Epithelial cell of esophagus (primary cell): ENCODE measurements around the gene HIKESHI.
A peak's percentile ranks its signal among the peaks of the same experiment; 100 is the strongest.

Experiments used
- DNase-seq: peaks from one replicate; pipeline ENCODE4 v3.0.0; 2010; ENCODE audit warnings: low read depth
- H3K4me3 ChIP-seq: 2 replicates; pipeline ENCODE4 v1.5.1; 2011; ENCODE audit warnings: mild to moderate bottlenecking, low read length, control low read depth
- CTCF ChIP-seq: IDR thresholded peaks from 2 replicates; pipeline ENCODE4 v1.5.1; 2011; ENCODE audit warnings: low read depth, mild to moderate bottlenecking, low read length, control low read depth, inconsistent platforms; ENCODE audit not compliant: insufficient read depth; ENCODE audit errors: missing control alignments

Gene HIKESHI

DNA sequence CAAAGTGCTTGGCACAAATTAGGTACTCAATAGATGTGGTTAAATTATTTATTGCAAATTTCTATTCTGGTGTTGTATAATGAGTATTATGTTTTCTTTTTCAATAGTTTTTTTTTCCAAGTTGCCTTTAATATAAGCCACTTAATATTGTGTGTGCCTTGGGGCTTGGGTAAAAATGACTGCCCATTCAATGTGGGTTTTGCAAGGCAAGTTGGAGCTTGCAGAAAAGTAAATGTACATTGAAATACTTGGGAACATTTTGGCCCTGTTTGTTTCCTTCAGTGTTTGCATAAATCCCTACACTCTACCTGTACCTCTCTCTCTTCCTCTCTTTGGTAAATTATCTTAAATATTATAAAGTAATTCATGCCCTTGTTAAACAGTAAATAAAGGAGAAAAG lies 70.5 kb downstream of the HIKESHI start:
- no peak overlapping the region for H3K4me3 ChIP-seq
- peak; percentile 75 for DNase-seq
- no peak for TF ChIP-seq CTCF

DNA sequence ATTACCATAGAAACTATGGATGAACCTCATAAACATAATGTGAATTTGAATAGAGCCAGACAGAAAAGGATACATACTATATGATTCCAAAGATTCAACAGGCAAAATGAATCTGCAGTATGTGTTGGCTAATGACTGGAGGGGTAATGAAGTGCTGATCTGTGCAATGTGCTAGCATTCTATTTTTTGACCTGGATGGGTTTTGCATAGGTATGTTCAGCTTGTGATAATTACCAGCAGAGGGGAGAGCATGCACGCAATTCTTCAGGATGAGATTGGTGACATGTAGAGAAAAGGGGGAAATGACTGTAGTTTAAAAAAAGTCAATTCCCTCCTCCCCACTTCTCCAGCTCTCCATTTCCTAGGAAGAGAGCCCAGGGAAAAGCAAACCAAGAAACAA lies 72.0 kb downstream of the HIKESHI start:
- TF ChIP-seq CTCF: no peak
- no peak overlapping the region for H3K4me3 ChIP-seq
- no peak for DNase-seq

DNA sequence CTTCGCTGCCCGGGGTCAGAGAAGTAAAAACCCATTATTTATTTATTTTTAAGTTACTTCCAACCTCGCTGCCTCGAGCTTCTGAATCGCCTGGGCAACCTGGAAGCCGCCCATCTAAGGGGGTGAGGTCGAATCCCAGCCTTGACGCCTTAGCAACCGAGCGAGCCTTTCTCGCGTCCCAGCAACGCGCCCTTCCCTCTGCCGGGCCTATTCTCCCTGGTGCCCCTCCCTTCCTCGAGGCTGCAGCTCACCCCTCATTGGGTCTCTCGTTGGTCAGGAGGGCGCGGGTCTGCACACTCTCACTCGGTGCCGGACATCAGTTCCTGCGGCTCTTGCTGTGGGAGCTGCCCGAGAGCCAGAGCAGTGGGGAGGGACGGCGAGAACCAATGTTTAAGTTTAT lies 72.5 kb downstream of the HIKESHI start, which contains the start of gene CCDC81:
Gene CCDC81 (plus strand): TSS at position 302 of the 400 bp plus-strand sequence. CDS start 277 bp downstream, outside the sequence.
- no peak within 1 kb of the TSS for H3K4me3 ChIP-seq
- TF ChIP-seq CTCF: no peak
- DNase-seq: no peak

DNA sequence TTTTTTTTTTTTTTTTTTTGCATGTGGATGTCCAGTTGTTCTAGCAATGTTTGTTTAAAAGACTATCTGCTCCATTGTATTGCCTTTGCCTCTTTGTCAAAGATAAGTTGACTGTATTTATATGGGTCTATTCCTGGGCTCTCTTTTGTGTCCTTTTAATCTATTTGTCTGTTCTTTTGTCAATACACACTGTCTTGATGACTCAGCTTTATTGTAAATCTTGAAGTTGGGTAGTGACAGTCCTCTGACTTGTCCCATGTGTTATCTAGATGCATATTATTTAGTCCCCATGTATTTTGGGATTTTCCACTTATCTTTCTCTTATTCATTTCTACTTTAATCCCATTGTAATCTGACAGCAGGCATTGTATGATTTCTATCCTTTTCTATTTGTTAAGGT lies 75.9 kb downstream of the HIKESHI start:
- no peak overlapping the region for H3K4me3 ChIP-seq
- TF ChIP-seq CTCF: no peak
- no peak for DNase-seq

GRCh38 chr11:86380295-86381059 lies 78.4 kb downstream of the HIKESHI start:
- no peak for TF ChIP-seq CTCF
- no peak for DNase-seq
- no peak overlapping the region for H3K4me3 ChIP-seq

DNA sequence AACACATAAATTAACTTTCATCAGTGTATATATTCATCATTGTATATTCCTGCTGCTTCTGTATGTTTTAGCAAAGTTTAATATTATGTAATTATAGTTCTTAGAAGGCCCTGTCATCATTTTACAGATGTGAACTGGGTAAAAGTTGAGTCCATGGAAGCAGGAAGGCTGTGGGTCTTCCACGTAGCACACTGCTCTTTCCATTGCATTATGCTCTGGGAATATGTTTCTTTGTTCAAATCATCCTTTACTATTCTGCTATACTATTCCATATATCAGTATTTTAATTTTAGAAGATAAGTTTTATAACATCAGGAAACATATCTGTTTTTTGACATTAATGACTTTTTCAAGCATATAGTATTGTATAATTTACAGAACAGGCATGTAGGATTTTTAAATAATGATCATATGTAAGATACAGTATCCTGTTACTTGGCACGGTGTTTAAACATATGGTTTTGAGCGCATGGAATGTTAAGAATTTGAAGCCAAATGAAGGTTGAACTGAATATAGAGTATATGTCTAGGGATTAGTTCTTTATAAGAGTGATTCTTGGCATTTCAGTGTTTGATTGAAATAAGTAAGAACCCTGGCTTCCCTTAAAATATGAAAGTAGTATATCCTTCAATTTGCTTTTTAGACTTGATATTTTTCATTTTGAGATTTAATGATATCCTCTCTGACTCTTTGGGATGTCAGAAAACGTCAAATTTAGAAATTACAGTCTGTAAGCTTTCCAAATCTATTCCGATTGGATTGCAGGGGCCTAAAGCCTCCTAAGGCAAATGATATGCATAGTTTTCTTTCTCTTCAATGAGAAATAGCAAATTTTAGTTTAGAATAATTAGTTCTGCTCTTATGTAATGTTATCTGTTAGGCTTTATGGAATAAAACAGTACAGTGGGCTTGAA lies 81.3 kb downstream of the HIKESHI start:
- no peak overlapping the region for H3K4me3 ChIP-seq
- DNase-seq: no peak
- no peak for TF ChIP-seq CTCF
